Measurements from ENCODE around the gene SLC16A10.

DNA sequence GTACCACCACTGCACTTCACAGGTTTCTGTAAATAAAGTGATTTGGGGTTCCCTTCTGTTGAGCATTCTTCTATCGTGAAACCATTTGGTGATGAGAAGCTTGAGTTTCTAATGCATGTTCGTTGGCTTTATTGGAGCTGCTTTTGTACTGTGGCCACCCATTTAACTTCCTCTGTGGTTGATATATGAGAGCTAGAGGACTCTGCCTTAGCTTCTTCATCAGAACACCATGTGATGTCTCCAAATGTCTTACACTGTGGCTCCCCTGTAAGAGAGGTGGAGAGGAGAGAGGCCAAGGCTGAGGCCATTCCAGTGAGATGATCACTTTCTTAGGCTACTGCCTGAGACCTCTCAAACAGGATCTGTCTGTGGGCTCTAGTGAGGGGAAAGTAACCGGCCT lies 114.5 kb downstream of the SLC16A10 start:
- TF ChIP-seq EZH2 (IDR thresholded peaks at IDR 0.05; ENCODE audit: insufficient read depth, poor library complexity, severe bottlenecking): no peak
- no peak for TF ChIP-seq EZH2phosphoT487 (IDR thresholded peaks at IDR 0.05; ENCODE audit: insufficient read depth, low read depth)

All from GM23248 (cell line).